Measurements from ENCODE around the gene CCNB1IP1.
A peak's percentile ranks its signal among the peaks of the same experiment; 100 is the strongest.
"Not testable (repeated sequence)": the region's sequence is repeated elsewhere in the genome, so short reads cannot be mapped to it uniquely, and the experiment has no call there.

Gene CCNB1IP1

DNA sequence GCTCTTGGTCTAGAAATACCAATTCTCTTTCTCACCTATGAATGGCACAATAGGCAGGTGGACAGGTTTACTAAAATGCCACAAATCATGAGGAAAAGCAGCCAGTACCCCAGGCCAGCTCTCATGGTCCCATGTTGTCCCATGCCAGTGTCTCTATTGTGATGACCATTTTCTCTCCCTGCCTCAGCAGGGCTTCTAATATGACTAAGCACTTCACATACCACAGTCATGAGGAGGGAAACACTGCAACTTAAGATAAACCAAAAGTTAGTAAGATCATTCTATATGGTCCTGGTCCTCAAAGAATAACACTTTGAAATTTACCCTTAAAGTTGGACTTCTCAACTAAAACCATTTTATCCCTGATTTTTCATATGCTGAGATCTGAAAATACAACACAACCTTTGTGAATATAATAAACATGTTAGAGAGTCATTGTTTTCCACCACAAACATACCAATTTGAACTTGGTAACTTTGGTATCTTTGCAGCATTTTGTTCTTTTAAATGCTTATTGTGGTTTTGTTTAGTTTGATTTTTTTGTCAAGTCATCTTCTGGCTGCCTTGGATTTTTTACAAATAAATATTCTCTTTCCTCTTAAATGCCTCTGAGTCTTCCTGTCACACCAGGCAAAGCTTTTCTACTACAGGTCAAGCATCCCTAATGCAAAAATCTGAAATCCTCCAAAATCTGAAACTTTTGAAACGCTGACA, 30.9 kb downstream of the CCNB1IP1 start:
- H3K27ac ChIP-seq (ENCODE audit: low read depth, low read length, severe bottlenecking), result no peak overlapping the region
- H3K9me3 ChIP-seq (ENCODE audit: control insufficient read depth, low read length), result no peaks in the 10 kb centered on the region
- peaks cover 35% of the 10 kb centered on the region for H3K36me3 ChIP-seq (ENCODE audit: control insufficient read depth, insufficient read depth, low read length)
- WGBS, 2 experiments (ENCODE audit: insufficient coverage in 2 of 2), result no CpG with 5 or more reads among the region's 1 CpG
- H3K4me1 ChIP-seq (ENCODE audit: control insufficient read depth, insufficient read depth, low read length, poor library complexity, severe bottlenecking), result peaks cover 5% of the 10 kb centered on the region
- H3K4me3 ChIP-seq (ENCODE audit: extremely low read depth, insufficient read depth, low read length, poor library complexity, severe bottlenecking), result no peak overlapping the region

DNA sequence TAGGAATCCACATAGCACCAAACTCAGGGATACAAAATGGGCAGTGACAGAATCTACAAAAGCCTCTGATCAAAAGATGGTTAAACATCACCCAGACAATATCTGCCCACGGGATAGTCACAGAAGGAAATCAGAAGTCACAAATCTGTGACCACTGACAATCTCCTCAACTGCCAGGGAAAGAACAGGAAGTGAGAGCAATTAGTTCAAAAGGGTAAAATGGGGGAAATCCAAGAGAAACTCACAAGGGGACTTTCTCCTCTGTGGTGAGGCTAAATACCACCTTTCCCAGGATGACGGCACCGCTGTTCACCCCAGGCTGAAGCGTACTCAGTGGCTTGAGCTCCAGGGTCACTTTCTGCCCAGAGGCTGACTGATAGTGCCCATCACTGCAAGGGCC, 38.0 kb downstream of the CCNB1IP1 start:
- H3K27ac ChIP-seq (ENCODE audit: low read depth, low read length, severe bottlenecking), result no peak overlapping the region
- WGBS, 2 experiments (ENCODE audit: insufficient coverage in 2 of 2), result 100% methylated on average over 3 of the region's 4 CpGs
- no peaks in the 10 kb centered on the region for H3K4me1 ChIP-seq (ENCODE audit: control insufficient read depth, insufficient read depth, low read length, poor library complexity, severe bottlenecking)
- peaks cover 67% of the 10 kb centered on the region for H3K36me3 ChIP-seq (ENCODE audit: control insufficient read depth, insufficient read depth, low read length)
- H3K4me3 ChIP-seq (ENCODE audit: extremely low read depth, insufficient read depth, low read length, poor library complexity, severe bottlenecking), result no peak overlapping the region
- no peaks in the 10 kb centered on the region for H3K9me3 ChIP-seq (ENCODE audit: control insufficient read depth, low read length)

- Histone ChIP-seq H3K36me3 (ENCODE audit: control insufficient read depth, insufficient read depth, low read length) (peaks cover 68% of the 10 kb centered on the region), H3K4me1 (ENCODE audit: control insufficient read depth, insufficient read depth, low read length, poor library complexity, severe bottlenecking) (no peaks in the 10 kb centered on the region), H3K4me3 (ENCODE audit: extremely low read depth, insufficient read depth, low read length, poor library complexity, severe bottlenecking) (no peak overlapping the region), H3K27ac (ENCODE audit: low read depth, low read length, severe bottlenecking) (no peak overlapping the region), H3K9me3 (ENCODE audit: control insufficient read depth, low read length) (no peaks in the 10 kb centered on the region)
- 80 to 100% methylated on average over 2 of the region's 2 CpGs for WGBS, 2 experiments (ENCODE audit: insufficient coverage in 2 of 2)
Observed at GRCh38 chr14:20294636-20295035, 38.4 kb downstream of the CCNB1IP1 start.

GRCh38 chr14:20281998-20282397, 51.1 kb downstream of the CCNB1IP1 start:
- H3K36me3 ChIP-seq (ENCODE audit: control insufficient read depth, insufficient read depth, low read length); H3K9me3 ChIP-seq (ENCODE audit: control insufficient read depth, low read length); H3K4me1 ChIP-seq (ENCODE audit: control insufficient read depth, insufficient read depth, low read length, poor library complexity, severe bottlenecking); H3K27ac ChIP-seq (ENCODE audit: low read depth, low read length, severe bottlenecking); H3K4me3 ChIP-seq (ENCODE audit: extremely low read depth, insufficient read depth, low read length, poor library complexity, severe bottlenecking): not testable (repeated sequence)
- no CpG with 5 or more reads among the region's 1 CpG for WGBS, 2 experiments (ENCODE audit: insufficient coverage in 2 of 2)

DNA sequence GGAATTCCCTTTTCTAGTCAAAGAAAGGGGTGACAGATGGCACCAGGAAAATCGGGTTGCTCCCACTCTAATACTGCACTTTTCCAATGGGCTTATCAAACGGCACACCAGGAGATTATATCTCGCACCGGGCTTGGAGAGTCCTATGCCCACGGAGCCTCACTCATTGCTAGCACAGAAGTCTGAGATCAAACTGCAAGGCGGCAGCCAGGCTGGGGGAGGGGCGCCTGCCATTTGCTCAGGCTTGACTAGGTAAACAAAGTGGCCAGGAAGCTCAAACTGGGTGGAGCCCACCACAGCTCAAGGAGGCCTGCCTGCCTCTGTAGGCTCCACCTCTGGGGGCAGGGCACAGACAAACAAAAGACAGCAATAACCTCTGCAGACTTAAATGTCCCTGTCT, 52.8 kb downstream of the CCNB1IP1 start:
- H3K4me3 ChIP-seq (ENCODE audit: extremely low read depth, insufficient read depth, low read length, poor library complexity, severe bottlenecking); H3K4me1 ChIP-seq (ENCODE audit: control insufficient read depth, insufficient read depth, low read length, poor library complexity, severe bottlenecking); H3K27ac ChIP-seq (ENCODE audit: low read depth, low read length, severe bottlenecking); H3K9me3 ChIP-seq (ENCODE audit: control insufficient read depth, low read length); H3K36me3 ChIP-seq (ENCODE audit: control insufficient read depth, insufficient read depth, low read length): not testable (repeated sequence)
- WGBS, 2 experiments (ENCODE audit: insufficient coverage in 2 of 2), result 88 to 96% methylated on average over 6 to 7 of the region's 7 CpGs

DNA sequence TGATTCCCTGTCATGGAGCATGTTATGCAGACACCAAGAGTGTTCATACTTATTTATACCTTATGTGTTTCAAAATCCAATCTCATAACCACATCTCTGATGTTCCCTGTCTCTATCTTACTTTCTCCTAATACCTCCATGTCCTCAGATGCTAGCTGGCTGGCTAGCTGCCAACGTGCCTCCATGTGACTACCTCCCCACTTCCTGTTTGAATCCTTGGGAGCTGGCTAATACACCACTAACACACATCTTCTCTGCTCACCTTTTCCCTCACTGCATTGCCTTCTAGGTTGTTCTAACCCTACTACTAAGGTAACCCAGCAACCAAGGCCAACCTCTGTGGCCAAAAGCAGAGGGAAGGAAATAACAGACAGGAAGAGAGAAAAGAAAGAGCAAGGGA, 54.7 kb downstream of the CCNB1IP1 start:
- Histone ChIP-seq H3K36me3 (ENCODE audit: control insufficient read depth, insufficient read depth, low read length) (no peaks in the 10 kb centered on the region), H3K9me3 (ENCODE audit: control insufficient read depth, low read length) (peaks cover 12% of the 10 kb centered on the region), H3K4me1 (ENCODE audit: control insufficient read depth, insufficient read depth, low read length, poor library complexity, severe bottlenecking) (no peaks in the 10 kb centered on the region), H3K4me3 (ENCODE audit: extremely low read depth, insufficient read depth, low read length, poor library complexity, severe bottlenecking) (no peak overlapping the region), H3K27ac (ENCODE audit: low read depth, low read length, severe bottlenecking) (no peak overlapping the region)
- WGBS, 2 experiments (ENCODE audit: insufficient coverage in 2 of 2), result 87 to 88% methylated on average over 1 of the region's 1 CpG

DNA sequence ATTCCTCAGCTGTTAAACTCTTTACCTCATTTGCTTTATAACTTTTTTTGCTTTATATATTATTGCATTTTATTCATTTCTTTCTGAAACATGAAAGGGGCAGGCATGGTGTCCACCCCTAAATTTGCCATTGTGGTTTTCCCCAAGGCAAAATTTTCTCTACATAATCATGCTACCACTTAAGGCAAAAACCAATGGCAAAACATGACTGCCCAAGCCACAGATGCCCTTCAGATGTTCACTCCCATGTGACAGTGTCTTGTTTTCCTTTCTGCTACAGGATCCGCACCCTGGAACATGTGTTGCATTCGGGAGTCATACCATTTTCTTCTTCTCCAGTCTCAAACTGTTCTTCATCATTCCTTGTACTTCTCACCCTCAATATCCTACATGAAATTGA, 55.7 kb downstream of the CCNB1IP1 start:
- Histone ChIP-seq H3K9me3 (ENCODE audit: control insufficient read depth, low read length) (peaks cover 16% of the 10 kb centered on the region), H3K36me3 (ENCODE audit: control insufficient read depth, insufficient read depth, low read length) (no peaks in the 10 kb centered on the region), H3K4me1 (ENCODE audit: control insufficient read depth, insufficient read depth, low read length, poor library complexity, severe bottlenecking) (no peaks in the 10 kb centered on the region), H3K4me3 (ENCODE audit: extremely low read depth, insufficient read depth, low read length, poor library complexity, severe bottlenecking) (no peak overlapping the region), H3K27ac (ENCODE audit: low read depth, low read length, severe bottlenecking) (no peak overlapping the region)
- WGBS, 2 experiments (ENCODE audit: insufficient coverage in 2 of 2), result 83 to 100% methylated on average over 2 of the region's 2 CpGs

DNA sequence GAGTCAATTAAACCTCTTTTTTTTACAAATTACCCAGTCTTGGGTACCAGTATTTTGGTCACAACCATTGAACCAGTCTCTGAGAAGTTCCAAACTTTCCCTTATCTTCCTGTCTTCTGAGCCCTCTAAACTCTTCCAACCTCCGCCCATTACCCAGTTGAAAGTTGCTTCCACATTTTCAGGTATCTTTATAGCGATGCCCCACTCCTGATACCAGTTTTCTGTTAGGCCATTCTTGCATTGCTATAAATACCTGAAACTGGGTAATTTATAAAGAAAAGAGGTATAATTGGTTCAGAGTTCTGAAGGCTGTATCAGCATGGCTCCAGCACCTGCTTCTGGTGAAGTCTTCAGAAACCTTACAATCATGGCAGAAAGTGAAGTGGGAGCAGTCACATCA, 59.0 kb downstream of the CCNB1IP1 start:
- H3K4me1 ChIP-seq (ENCODE audit: control insufficient read depth, insufficient read depth, low read length, poor library complexity, severe bottlenecking), result no peaks in the 10 kb centered on the region
- no peak overlapping the region for H3K27ac ChIP-seq (ENCODE audit: low read depth, low read length, severe bottlenecking)
- 100% methylated on average over 2 of the region's 2 CpGs; no CpG with 5 or more reads in 1 of the 2 experiments for WGBS, 2 experiments (ENCODE audit: insufficient coverage in 2 of 2)
- H3K4me3 ChIP-seq (ENCODE audit: extremely low read depth, insufficient read depth, low read length, poor library complexity, severe bottlenecking), result no peak overlapping the region
- H3K36me3 ChIP-seq (ENCODE audit: control insufficient read depth, insufficient read depth, low read length), result no peaks in the 10 kb centered on the region
- H3K9me3 ChIP-seq (ENCODE audit: control insufficient read depth, low read length), result peaks cover 27% of the 10 kb centered on the region

- not testable (repeated sequence) for H3K9me3 ChIP-seq (ENCODE audit: control insufficient read depth, low read length); H3K36me3 ChIP-seq (ENCODE audit: control insufficient read depth, insufficient read depth, low read length); H3K27ac ChIP-seq (ENCODE audit: low read depth, low read length, severe bottlenecking); H3K4me3 ChIP-seq (ENCODE audit: extremely low read depth, insufficient read depth, low read length, poor library complexity, severe bottlenecking); H3K4me1 ChIP-seq (ENCODE audit: control insufficient read depth, insufficient read depth, low read length, poor library complexity, severe bottlenecking)
- 92% methylated on average over 2 of the region's 5 CpGs; no CpG with 5 or more reads in 1 of the 2 experiments for WGBS, 2 experiments (ENCODE audit: insufficient coverage in 2 of 2)
Observed at GRCh38 chr14:20264361-20264760, 68.7 kb downstream of the CCNB1IP1 start.

GRCh38 chr14:20262642-20263128, 70.4 kb downstream of the CCNB1IP1 start:
- 83% methylated on average over 1 of the region's 3 CpGs; no CpG with 5 or more reads in 1 of the 2 experiments for WGBS, 2 experiments (ENCODE audit: insufficient coverage in 2 of 2)
- Histone ChIP-seq H3K4me3 (ENCODE audit: extremely low read depth, insufficient read depth, low read length, poor library complexity, severe bottlenecking) (no peak overlapping the region), H3K36me3 (ENCODE audit: control insufficient read depth, insufficient read depth, low read length) (no peaks in the 10 kb centered on the region), H3K4me1 (ENCODE audit: control insufficient read depth, insufficient read depth, low read length, poor library complexity, severe bottlenecking) (no peaks in the 10 kb centered on the region), H3K9me3 (ENCODE audit: control insufficient read depth, low read length) (no peaks in the 10 kb centered on the region), H3K27ac (ENCODE audit: low read depth, low read length, severe bottlenecking) (peak overlapping the region; percentile 17)

Measured in mesodermal cell (in vitro differentiated cells).